GM23338 (cell line): ENCODE data around the gene MAP4K1. TPM values are rescaled to one million over a fixed set of nuclear protein-coding genes. Genes with fewer than 3 reads are reported as not detected.
"Not testable (repeated sequence)": the region's sequence is repeated elsewhere in the genome, so short reads cannot be mapped to it uniquely, and the experiment has no call there.

Source experiments
- ATAC-seq: fragments of 200-7000 bp; cut with Tn5 transposase; 3 replicates; pipeline ENCODE4 v1.9.1; 2020
- DNase-seq: peaks from one replicate; pipeline ENCODE4 v3.0.0-alpha.2; 2015; ENCODE audit warnings: low spot score
- H2AFZ ChIP-seq: fragments of 200-600 bp; sonication (generic); 2 replicates; pipeline ENCODE4 v1.8.0; 2016; ENCODE audit warnings: antibody characterized with exemption, mild to moderate bottlenecking, moderate library complexity
- H3F3A ChIP-seq: fragments of 200-600 bp; sonication (generic); replicated peaks from 2 replicates; pipeline ENCODE4 v1.8.0; 2017; ENCODE audit warnings: antibody characterized with exemption, mixed run types, low read depth
- H3K27ac ChIP-seq: fragments of 200-600 bp; sonication (generic); 2 replicates; pipeline ENCODE4 v1.6.1; 2016; ENCODE audit warnings: low read depth
- H3K27me3 ChIP-seq: fragments of 200-600 bp; sonication (generic); 2 replicates; pipeline ENCODE4 v1.8.0; 2016; ENCODE audit warnings: mild to moderate bottlenecking, mixed run types, moderate library complexity; ENCODE audit not compliant: insufficient read depth
- H3K36me3 ChIP-seq: fragments of 200-600 bp; sonication (generic); 2 replicates; pipeline ENCODE4 v1.8.0; 2016; ENCODE audit warnings: mild to moderate bottlenecking; ENCODE audit not compliant: insufficient read depth
- H3K4me1 ChIP-seq: fragments of 200-600 bp; sonication (generic); 2 replicates; pipeline ENCODE4 v1.8.0; 2016; ENCODE audit warnings: mild to moderate bottlenecking, moderate library complexity; ENCODE audit not compliant: insufficient read depth
- H3K4me2 ChIP-seq: fragments of 200-600 bp; sonication (generic); 2 replicates; pipeline ENCODE4 v1.7.1; 2017; ENCODE audit warnings: mixed run types
- H3K4me3 ChIP-seq: fragments of 200-600 bp; sonication (generic); 2 replicates; pipeline ENCODE4 v1.6.1; 2016; ENCODE audit warnings: mixed run types
- H3K79me2 ChIP-seq: fragments of 200-600 bp; sonication (generic); replicated peaks from 2 replicates; pipeline ENCODE4 v1.8.0; 2017; ENCODE audit warnings: mild to moderate bottlenecking; ENCODE audit not compliant: insufficient read depth
- H3K9me2 ChIP-seq: fragments of 200-600 bp; sonication (generic); 2 replicates; pipeline ENCODE4 v1.8.0; 2017; ENCODE audit not compliant: insufficient read depth
- H4K20me1 ChIP-seq: fragments of 200-600 bp; sonication (generic); replicated peaks from 2 replicates; pipeline ENCODE4 v1.8.0; 2017; ENCODE audit warnings: mild to moderate bottlenecking; ENCODE audit not compliant: insufficient read depth
- H3K27ac Mint-ChIP-seq: 2 replicates; pipeline ENCODE4 v1.8.0; 2020; ENCODE audit warnings: inconsistent platforms, mild to moderate bottlenecking, moderate library complexity, mixed read lengths
- H3K27me3 Mint-ChIP-seq: 3 replicates; pipeline ENCODE4 v1.8.0; 2022; ENCODE audit warnings: low read depth, mild to moderate bottlenecking, moderate library complexity, mixed read lengths, inconsistent platforms; ENCODE audit not compliant: insufficient read depth, poor library complexity
- H3K36me3 Mint-ChIP-seq: 3 replicates; pipeline ENCODE4 v1.8.0; 2021; ENCODE audit warnings: low read depth, mild to moderate bottlenecking, inconsistent platforms, moderate library complexity, mixed read lengths
- H3K4me1 Mint-ChIP-seq: 3 replicates; pipeline ENCODE4 v1.8.0; 2020; ENCODE audit warnings: mild to moderate bottlenecking, inconsistent platforms, mixed read lengths
- H3K4me3 Mint-ChIP-seq: 3 replicates; pipeline ENCODE4 v1.8.0; 2021; ENCODE audit warnings: moderate library complexity, mild to moderate bottlenecking, inconsistent platforms, mixed read lengths
- H3K9me3 Mint-ChIP-seq: 3 replicates; pipeline ENCODE4 v1.8.0; 2020; ENCODE audit warnings: moderate library complexity, mild to moderate bottlenecking, inconsistent platforms, mixed read lengths
- CREB1 ChIP-seq: fragments of 250-450 bp; sonication (Bioruptor Pico); IDR thresholded peaks from 2 replicates; pipeline ENCODE4 v1.5.0; 2020; ENCODE audit warnings: low read depth, mild to moderate bottlenecking, moderate library complexity
- EZH2 ChIP-seq: fragments of 200-600 bp; sonication (generic); IDR thresholded peaks from one replicate; pipeline ENCODE4 v1.8.0; 2017; ENCODE audit warnings: antibody characterized with exemption, mild to moderate bottlenecking, low read depth; ENCODE audit not compliant: unreplicated experiment
- EZH2phosphoT487 ChIP-seq: fragments of 200-600 bp; sonication (generic); IDR thresholded peaks from one replicate; pipeline ENCODE4 v1.8.1; 2018; ENCODE audit warnings: antibody characterized with exemption; ENCODE audit not compliant: unreplicated experiment
- NANOG ChIP-seq: IDR thresholded peaks from 2 replicates; pipeline ENCODE4 v1.6.1; 2016; ENCODE audit warnings: antibody characterized with exemption, borderline replicate concordance
- POLR2AphosphoS5 ChIP-seq: IDR thresholded peaks from 2 replicates; pipeline ENCODE4 v1.6.1; 2016; ENCODE audit warnings: antibody characterized with exemption, low read depth
- ZNF114 ChIP-seq: fragments of 250-450 bp; sonication (Bioruptor Pico); IDR thresholded peaks from 2 replicates; pipeline ENCODE4 v1.5.0; 2020; ENCODE audit warnings: mild to moderate bottlenecking, moderate library complexity
- polyA plus RNA-seq: library from polyadenylated mRNA; unstranded; fragments of >200 nt; fragmentation: Nextera tagmentation; extraction: Ambion mirVana; gene quantifications from 2 replicates; pipeline ENCODE4 v1.2.1, GENCODE V29; 2016
- total RNA-seq: library from RNA; depleted of rRNA; stranded (reverse); fragments of >200 nt; shearing (Covaris generic); gene quantifications from 2 replicates; pipeline ENCODE4 v1.2.3, GENCODE V29; 2014
- TF ChIP-seq, protein P1 (sequence below): fragments of 250-450 bp; sonication (Bioruptor Pico); IDR thresholded peaks from 2 replicates; pipeline ENCODE4 v1.5.0; 2020; ENCODE audit warnings: mild to moderate bottlenecking, moderate library complexity
- TF ChIP-seq, protein P2 (sequence below), 2 experiments: fragments of 200-600 bp in 1 of 2; sonication (generic) in 1 of 2; conservative IDR thresholded peaks; 2 replicates each; pipeline versions ENCODE4 v1.5.1 to v1.6.1; 2016 to 2017; ENCODE audit warnings: antibody characterized with exemption in 2 of 2, low read depth in 2 of 2, mild to moderate bottlenecking in 2 of 2, moderate library complexity in 1 of 2

The MAP4K1 gene
- total and polyA plus RNA-seq, 2 experiments from 2014 or later: 7.7 to 44.6 TPM

DNA sequence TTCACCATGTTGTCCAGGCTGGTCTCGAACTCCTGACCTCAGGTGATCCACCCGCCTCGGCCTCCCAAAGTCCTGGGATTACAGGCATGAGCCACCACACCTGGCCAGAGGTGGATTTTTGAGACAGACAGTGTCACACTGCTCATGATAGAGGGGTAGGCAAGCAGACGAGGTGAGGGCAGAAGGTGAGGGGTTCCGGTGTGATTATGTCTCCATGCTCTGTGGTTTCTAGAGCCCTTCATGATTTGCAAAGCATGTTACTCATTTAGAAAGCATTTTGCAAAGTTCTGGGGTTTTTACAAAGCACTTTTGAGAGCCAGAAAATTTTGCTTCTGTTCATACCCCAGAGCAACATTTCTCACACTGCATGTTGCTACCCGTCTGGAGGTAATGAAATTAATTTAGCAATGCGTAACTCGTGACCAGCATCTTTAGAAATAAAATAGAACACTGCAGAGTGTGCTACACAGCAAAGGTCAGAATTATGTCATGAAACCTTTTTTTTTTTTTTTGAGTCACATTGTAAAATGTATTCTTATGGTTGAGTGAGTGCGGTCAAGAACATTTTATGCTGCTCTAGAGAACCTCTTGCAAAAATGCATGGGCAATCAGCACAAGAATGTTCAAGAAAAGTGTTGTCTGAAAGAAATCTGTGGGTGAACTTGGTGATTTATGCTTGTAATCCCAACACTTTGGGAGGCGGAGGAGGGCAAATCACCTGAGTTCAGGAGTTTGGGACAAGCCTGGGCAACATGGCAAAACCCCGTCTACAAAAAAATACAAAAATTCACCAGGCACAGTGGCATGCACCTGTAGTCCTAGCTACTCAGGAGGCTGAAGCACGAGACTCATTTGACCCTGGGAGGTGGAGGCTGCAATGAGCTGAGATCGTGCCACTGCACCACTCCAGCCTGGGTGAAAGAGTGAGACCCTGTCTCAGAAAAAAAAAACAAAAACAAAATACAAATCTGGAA lies 58.0 kb downstream of the MAP4K1 start (continued):
- TF ChIP-seq, protein P1, sequence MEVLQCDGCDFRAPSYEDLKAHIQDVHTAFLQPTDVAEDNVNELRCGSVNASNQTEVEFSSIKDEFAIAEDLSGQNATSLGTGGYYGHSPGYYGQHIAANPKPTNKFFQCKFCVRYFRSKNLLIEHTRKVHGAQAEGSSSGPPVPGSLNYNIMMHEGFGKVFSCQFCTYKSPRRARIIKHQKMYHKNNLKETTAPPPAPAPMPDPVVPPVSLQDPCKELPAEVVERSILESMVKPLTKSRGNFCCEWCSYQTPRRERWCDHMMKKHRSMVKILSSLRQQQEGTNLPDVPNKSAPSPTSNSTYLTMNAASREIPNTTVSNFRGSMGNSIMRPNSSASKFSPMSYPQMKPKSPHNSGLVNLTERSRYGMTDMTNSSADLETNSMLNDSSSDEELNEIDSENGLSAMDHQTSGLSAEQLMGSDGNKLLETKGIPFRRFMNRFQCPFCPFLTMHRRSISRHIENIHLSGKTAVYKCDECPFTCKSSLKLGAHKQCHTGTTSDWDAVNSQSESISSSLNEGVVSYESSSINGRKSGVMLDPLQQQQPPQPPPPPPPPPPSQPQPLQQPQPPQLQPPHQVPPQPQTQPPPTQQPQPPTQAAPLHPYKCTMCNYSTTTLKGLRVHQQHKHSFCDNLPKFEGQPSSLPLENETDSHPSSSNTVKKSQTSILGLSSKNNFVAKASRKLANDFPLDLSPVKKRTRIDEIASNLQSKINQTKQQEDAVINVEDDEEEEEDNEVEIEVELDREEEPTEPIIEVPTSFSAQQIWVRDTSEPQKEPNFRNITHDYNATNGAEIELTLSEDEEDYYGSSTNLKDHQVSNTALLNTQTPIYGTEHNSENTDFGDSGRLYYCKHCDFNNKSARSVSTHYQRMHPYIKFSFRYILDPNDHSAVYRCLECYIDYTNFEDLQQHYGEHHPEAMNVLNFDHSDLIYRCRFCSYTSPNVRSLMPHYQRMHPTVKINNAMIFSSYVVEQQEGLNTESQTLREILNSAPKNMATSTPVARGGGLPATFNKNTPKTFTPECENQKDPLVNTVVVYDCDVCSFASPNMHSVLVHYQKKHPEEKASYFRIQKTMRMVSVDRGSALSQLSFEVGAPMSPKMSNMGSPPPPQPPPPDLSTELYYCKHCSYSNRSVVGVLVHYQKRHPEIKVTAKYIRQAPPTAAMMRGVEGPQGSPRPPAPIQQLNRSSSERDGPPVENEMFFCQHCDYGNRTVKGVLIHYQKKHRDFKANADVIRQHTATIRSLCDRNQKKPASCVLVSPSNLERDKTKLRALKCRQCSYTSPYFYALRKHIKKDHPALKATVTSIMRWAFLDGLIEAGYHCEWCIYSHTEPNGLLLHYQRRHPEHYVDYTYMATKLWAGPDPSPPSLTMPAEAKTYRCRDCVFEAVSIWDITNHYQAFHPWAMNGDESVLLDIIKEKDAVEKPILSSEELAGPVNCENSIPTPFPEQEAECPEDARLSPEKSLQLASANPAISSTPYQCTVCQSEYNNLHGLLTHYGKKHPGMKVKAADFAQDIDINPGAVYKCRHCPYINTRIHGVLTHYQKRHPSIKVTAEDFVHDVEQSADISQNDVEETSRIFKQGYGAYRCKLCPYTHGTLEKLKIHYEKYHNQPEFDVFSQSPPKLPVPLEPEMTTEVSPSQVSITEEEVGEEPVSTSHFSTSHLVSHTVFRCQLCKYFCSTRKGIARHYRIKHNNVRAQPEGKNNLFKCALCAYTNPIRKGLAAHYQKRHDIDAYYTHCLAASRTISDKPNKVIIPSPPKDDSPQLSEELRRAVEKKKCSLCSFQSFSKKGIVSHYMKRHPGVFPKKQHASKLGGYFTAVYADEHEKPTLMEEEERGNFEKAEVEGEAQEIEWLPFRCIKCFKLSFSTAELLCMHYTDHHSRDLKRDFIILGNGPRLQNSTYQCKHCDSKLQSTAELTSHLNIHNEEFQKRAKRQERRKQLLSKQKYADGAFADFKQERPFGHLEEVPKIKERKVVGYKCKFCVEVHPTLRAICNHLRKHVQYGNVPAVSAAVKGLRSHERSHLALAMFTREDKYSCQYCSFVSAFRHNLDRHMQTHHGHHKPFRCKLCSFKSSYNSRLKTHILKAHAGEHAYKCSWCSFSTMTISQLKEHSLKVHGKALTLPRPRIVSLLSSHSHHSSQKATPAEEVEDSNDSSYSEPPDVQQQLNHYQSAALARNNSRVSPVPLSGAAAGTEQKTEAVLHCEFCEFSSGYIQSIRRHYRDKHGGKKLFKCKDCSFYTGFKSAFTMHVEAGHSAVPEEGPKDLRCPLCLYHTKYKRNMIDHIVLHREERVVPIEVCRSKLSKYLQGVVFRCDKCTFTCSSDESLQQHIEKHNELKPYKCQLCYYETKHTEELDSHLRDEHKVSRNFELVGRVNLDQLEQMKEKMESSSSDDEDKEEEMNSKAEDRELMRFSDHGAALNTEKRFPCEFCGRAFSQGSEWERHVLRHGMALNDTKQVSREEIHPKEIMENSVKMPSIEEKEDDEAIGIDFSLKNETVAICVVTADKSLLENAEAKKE (CRISPR knock-in tag): no peak
- TF ChIP-seq EZH2 (no peak), ZNF114 (CRISPR knock-in tag) (no peak), EZH2phosphoT487 (no peak), NANOG (no peak), CREB1 (CRISPR knock-in tag) (no peak), POLR2AphosphoS5 (no peak)
- TF ChIP-seq, protein P2, sequence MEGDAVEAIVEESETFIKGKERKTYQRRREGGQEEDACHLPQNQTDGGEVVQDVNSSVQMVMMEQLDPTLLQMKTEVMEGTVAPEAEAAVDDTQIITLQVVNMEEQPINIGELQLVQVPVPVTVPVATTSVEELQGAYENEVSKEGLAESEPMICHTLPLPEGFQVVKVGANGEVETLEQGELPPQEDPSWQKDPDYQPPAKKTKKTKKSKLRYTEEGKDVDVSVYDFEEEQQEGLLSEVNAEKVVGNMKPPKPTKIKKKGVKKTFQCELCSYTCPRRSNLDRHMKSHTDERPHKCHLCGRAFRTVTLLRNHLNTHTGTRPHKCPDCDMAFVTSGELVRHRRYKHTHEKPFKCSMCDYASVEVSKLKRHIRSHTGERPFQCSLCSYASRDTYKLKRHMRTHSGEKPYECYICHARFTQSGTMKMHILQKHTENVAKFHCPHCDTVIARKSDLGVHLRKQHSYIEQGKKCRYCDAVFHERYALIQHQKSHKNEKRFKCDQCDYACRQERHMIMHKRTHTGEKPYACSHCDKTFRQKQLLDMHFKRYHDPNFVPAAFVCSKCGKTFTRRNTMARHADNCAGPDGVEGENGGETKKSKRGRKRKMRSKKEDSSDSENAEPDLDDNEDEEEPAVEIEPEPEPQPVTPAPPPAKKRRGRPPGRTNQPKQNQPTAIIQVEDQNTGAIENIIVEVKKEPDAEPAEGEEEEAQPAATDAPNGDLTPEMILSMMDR (conservative IDR thresholded peaks at IDR 0.05; ENCODE audit: low read depth in 2 of 2): no peak

DNA sequence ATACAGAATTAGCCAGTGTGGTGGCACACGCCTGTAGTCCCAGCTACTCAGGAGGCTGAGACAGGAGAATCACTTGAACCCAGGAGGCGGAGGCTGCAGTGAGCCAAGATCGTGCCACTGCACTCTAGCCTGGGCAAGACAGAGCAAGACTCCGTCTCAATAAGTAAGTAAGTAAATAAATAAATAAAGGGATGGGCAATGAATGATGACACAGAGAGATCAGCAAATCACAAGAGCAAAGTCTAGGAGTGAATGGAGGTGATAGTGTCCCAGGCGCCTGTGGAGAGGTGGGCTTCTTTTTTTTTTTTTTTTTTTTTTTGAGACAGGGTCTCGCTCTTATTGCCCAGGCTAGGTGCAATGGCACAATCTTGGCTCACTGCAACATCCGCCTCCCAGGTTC lies 58.8 kb downstream of the MAP4K1 start:
- not testable (repeated sequence) for H3K4me3 Mint-ChIP-seq, H3K27me3 ChIP-seq, H3K79me2 ChIP-seq, DNase-seq, H3K36me3 ChIP-seq, ATAC-seq, H3K9me3 Mint-ChIP-seq, H2AFZ ChIP-seq, H3K4me1 ChIP-seq, H3K9me2 ChIP-seq, H3F3A ChIP-seq, H3K27ac Mint-ChIP-seq, H3K4me2 ChIP-seq, H3K27ac ChIP-seq, H3K27me3 Mint-ChIP-seq, H3K4me3 ChIP-seq, H4K20me1 ChIP-seq, H3K4me1 Mint-ChIP-seq
- peaks cover 46% of the 10 kb centered on the region for H3K36me3 Mint-ChIP-seq
